ENCODE results near the gene LRRC8D. TPM values are rescaled to one million over a fixed set of nuclear protein-coding genes. Genes with fewer than 3 reads are reported as not detected.

The LRRC8D gene
- total RNA-seq, 1 experiment from 2014 or later: 19.6 TPM

DNA sequence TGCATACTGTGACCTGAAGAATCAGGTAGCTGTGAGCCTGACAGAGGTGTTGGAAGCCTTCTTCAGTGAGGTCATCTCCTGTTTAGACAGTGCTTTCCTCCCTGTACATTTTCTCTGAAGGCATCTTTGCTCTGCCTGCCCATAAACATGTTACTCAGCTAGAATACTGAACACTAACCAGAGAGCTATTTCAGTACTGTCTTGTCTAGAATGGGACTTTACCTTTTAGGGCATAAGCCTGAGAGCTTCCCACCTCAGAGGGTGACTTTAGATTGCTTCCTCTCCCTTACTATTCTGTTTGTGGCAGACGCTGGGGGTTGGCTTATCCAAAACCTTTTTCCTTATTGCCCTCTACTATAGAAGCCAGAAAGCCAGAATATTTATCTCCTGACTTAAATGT, 150.8 kb downstream of the LRRC8D start:
- no peak overlapping the region for H3K27ac ChIP-seq (ENCODE audit: low read length)
- intact Hi-C loops (cut with micrococcal nuclease): no loop called here
- no peak overlapping the region for H2AFZ ChIP-seq (ENCODE audit: low read length)
- no peaks in the 10 kb centered on the region for H3K27me3 ChIP-seq (ENCODE audit: low read length)
- peaks cover 24% of the 10 kb centered on the region for H3K4me1 ChIP-seq (ENCODE audit: insufficient read depth, low read length)
- H3F3A ChIP-seq (ENCODE audit: low read length, unreplicated experiment): no peaks in the 10 kb centered on the region
- H3K4me3 ChIP-seq (ENCODE audit: low read length): no peak overlapping the region
- no TSS peak for BruUV-seq (replicated peaks)
- TF ChIP-seq, protein P1, sequence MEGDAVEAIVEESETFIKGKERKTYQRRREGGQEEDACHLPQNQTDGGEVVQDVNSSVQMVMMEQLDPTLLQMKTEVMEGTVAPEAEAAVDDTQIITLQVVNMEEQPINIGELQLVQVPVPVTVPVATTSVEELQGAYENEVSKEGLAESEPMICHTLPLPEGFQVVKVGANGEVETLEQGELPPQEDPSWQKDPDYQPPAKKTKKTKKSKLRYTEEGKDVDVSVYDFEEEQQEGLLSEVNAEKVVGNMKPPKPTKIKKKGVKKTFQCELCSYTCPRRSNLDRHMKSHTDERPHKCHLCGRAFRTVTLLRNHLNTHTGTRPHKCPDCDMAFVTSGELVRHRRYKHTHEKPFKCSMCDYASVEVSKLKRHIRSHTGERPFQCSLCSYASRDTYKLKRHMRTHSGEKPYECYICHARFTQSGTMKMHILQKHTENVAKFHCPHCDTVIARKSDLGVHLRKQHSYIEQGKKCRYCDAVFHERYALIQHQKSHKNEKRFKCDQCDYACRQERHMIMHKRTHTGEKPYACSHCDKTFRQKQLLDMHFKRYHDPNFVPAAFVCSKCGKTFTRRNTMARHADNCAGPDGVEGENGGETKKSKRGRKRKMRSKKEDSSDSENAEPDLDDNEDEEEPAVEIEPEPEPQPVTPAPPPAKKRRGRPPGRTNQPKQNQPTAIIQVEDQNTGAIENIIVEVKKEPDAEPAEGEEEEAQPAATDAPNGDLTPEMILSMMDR (conservative IDR thresholded peaks at IDR 0.05; ENCODE audit: low read depth, low read length): no peak
- TF ChIP-seq EZH2 (IDR thresholded peaks at IDR 0.05; ENCODE audit: low read length, unreplicated experiment) (no peak), EZH2phosphoT487 (IDR thresholded peaks at IDR 0.05; ENCODE audit: borderline replicate concordance, low read length) (no peak)
- H3K36me3 ChIP-seq (ENCODE audit: low read depth, low read length): no peaks in the 10 kb centered on the region
- ChIA-PET POLR2A (ENCODE audit: unreplicated experiment) (no interaction called here), CTCF (no interaction called here)
- no peaks in the 10 kb centered on the region for H3K9me2 ChIP-seq (replicated peaks; ENCODE audit: low read length)
- no peak overlapping the region for H3K9ac ChIP-seq (ENCODE audit: low read length)
- peak; percentile 43 for DNase-seq
- H3K79me2 ChIP-seq (ENCODE audit: low read length): no peaks in the 10 kb centered on the region
- H4K20me1 ChIP-seq (ENCODE audit: low read length): no peaks in the 10 kb centered on the region
- no peaks in the 10 kb centered on the region for H3K9me3 ChIP-seq (ENCODE audit: low read length)
- no peak overlapping the region for H3K4me2 ChIP-seq (ENCODE audit: low read length)
- ATAC-seq: peak; percentile 45

DNA sequence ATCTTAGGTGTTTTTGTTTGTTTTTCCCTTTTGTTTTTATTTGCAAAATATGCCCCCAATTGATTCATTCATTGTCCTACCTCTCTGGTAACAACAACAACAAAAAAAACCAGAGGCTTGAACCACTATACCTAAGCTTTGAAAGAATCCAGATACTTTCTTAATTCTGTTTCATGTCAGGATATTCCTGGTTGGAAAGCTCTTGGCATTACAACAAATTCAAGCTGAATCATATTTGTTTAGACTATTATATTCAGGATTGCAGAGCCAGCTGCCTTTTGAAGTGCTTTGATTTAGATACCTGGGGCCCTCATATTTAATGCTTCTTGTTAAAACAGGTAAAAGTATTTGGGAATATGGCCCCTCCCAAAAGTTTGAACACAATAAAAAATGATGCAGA, 151.2 kb downstream of the LRRC8D start:
- TF ChIP-seq, protein P1 (conservative IDR thresholded peaks at IDR 0.05; ENCODE audit: low read depth, low read length): no peak
- TF ChIP-seq EZH2 (IDR thresholded peaks at IDR 0.05; ENCODE audit: low read length, unreplicated experiment) (no peak), EZH2phosphoT487 (IDR thresholded peaks at IDR 0.05; ENCODE audit: borderline replicate concordance, low read length) (no peak)
- no peak overlapping the region for H2AFZ ChIP-seq (ENCODE audit: low read length)
- intact Hi-C loops (cut with micrococcal nuclease): no loop called here
- no peak for DNase-seq
- H3K4me2 ChIP-seq (ENCODE audit: low read length): no peak overlapping the region
- no peaks in the 10 kb centered on the region for H3K36me3 ChIP-seq (ENCODE audit: low read depth, low read length)
- no peak overlapping the region for H3K4me3 ChIP-seq (ENCODE audit: low read length)
- no peaks in the 10 kb centered on the region for H4K20me1 ChIP-seq (ENCODE audit: low read length)
- ATAC-seq: peak; percentile 57; the same call in 1 of the 2 replicates
- no peak overlapping the region for H3K27ac ChIP-seq (ENCODE audit: low read length)
- ChIA-PET CTCF (no interaction called here), POLR2A (ENCODE audit: unreplicated experiment) (interaction anchor here (0.6 kb wide), 1 partner anchor 14 kb away, joined by 5 read pairs; no protein-coding TSS in a partner anchor)
- no peaks in the 10 kb centered on the region for H3F3A ChIP-seq (ENCODE audit: low read length, unreplicated experiment)
- no TSS peak for BruUV-seq (replicated peaks)
- H3K79me2 ChIP-seq (ENCODE audit: low read length): no peaks in the 10 kb centered on the region
- no peak overlapping the region for H3K9ac ChIP-seq (ENCODE audit: low read length)
- no peaks in the 10 kb centered on the region for H3K9me3 ChIP-seq (ENCODE audit: low read length)
- H3K4me1 ChIP-seq (ENCODE audit: insufficient read depth, low read length): peaks cover 24% of the 10 kb centered on the region
- no peaks in the 10 kb centered on the region for H3K27me3 ChIP-seq (ENCODE audit: low read length)
- H3K9me2 ChIP-seq (replicated peaks; ENCODE audit: low read length): no peaks in the 10 kb centered on the region

DNA sequence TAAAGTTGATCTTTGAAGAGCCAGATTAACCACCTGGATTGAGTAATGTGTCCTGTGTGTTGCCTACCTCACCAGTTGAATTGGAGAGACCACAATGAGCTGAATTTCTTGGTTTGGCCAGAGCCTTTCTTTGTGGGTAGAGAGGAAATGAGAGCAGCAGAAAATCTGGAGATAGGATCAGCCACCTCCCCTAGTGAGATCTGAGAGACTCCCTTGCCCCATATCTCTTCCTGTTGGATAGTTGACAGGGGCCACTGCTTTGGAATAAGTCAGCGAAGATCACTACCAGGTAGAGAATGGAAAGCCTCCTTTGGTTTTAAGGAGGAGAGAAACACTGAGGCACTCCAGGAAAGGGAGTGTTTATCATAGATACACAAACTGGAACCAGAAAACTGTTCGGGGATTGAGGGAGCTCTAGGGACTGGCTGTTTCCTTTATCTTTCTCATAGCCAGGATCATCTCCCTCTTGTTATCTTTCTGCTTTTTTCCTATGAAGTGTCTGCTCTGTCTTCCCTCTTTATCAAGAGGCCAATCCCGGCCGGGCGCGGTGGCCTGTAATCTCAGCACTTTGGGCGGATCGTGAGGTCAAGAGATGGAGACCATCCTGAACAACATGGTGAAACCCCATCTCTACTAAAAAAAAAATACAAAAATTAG, 152.8 kb downstream of the LRRC8D start:
- H3K9me2 ChIP-seq (replicated peaks; ENCODE audit: low read length): no peaks in the 10 kb centered on the region
- H3K36me3 ChIP-seq (ENCODE audit: low read depth, low read length): no peaks in the 10 kb centered on the region
- no peak overlapping the region for H3K9ac ChIP-seq (ENCODE audit: low read length)
- no peak overlapping the region for H3K4me2 ChIP-seq (ENCODE audit: low read length)
- H4K20me1 ChIP-seq (ENCODE audit: low read length): no peaks in the 10 kb centered on the region
- H3F3A ChIP-seq (ENCODE audit: low read length, unreplicated experiment): no peaks in the 10 kb centered on the region
- intact Hi-C loops (cut with micrococcal nuclease): no loop called here
- no peak overlapping the region for H2AFZ ChIP-seq (ENCODE audit: low read length)
- TF ChIP-seq EZH2 (IDR thresholded peaks at IDR 0.05; ENCODE audit: low read length, unreplicated experiment) (no peak), EZH2phosphoT487 (IDR thresholded peaks at IDR 0.05; ENCODE audit: borderline replicate concordance, low read length) (no peak)
- TF ChIP-seq, protein P1 (conservative IDR thresholded peaks at IDR 0.05; ENCODE audit: low read depth, low read length): no peak
- ChIA-PET CTCF (no interaction called here), POLR2A (ENCODE audit: unreplicated experiment) (no interaction called here)
- ATAC-seq (no peak), DNase-seq (no peak)
- H3K4me3 ChIP-seq (ENCODE audit: low read length): no peak overlapping the region
- no peaks in the 10 kb centered on the region for H3K27me3 ChIP-seq (ENCODE audit: low read length)
- no peaks in the 10 kb centered on the region for H3K79me2 ChIP-seq (ENCODE audit: low read length)
- H3K4me1 ChIP-seq (ENCODE audit: insufficient read depth, low read length): peaks cover 28% of the 10 kb centered on the region
- H3K27ac ChIP-seq (ENCODE audit: low read length): no peak overlapping the region
- H3K9me3 ChIP-seq (ENCODE audit: low read length): no peaks in the 10 kb centered on the region
- no TSS peak for BruUV-seq (replicated peaks)
